Measurements from ENCODE around the gene SHC3.

SHC3 gene

GRCh38 chr9:89191004-89191403 is 12.4 kb upstream of the SHC3 start:
- Histone ChIP-seq H2BK5ac (ENCODE audit: low read depth, low read length, poor library complexity) (no peak overlapping the region), H4K8ac (ENCODE audit: low read depth, low read length) (no peak overlapping the region), H3K9me3 (ENCODE audit: insufficient read depth, low read depth, low read length) (no peaks in the 10 kb centered on the region), H2AK5ac (ENCODE audit: low read length) (no peak overlapping the region), H3K4me2 (ENCODE audit: low read length) (no peak overlapping the region), H4K91ac (ENCODE audit: low read depth, low read length) (no peak overlapping the region), H2BK12ac (ENCODE audit: low read length) (no peak overlapping the region), H3K23ac (ENCODE audit: low read length) (no peak overlapping the region), H3K27ac (ENCODE audit: low read depth, low read length) (no peak overlapping the region), H3K4me1 (ENCODE audit: control insufficient read depth in 1 of 2, insufficient read depth in 2 of 2, low read length in 2 of 2) (no peaks in the 10 kb centered on the region), H4K12ac (ENCODE audit: low read depth, low read length) (no peak overlapping the region), H3K79me2 (ENCODE audit: control insufficient read depth, insufficient read depth, low read length, poor library complexity) (no peaks in the 10 kb centered on the region), H2AFZ (ENCODE audit: insufficient read depth, low read length, poor library complexity) (no peak overlapping the region), H3K9ac (ENCODE audit: low read length) (no peak overlapping the region), H3K4me3 (ENCODE audit: low read depth, low read length) (no peak overlapping the region), H3K36me3 (ENCODE audit: control insufficient read depth in 1 of 2, insufficient read depth in 2 of 2, low read length in 2 of 2) (no peaks in the 10 kb centered on the region), H3K27me3 (ENCODE audit: insufficient read depth, low read length) (no peaks in the 10 kb centered on the region), H3K79me1 (ENCODE audit: low read length) (no peaks in the 10 kb centered on the region), H3K18ac (ENCODE audit: low read length) (no peak overlapping the region), H2BK120ac (ENCODE audit: insufficient read depth, low read length, poor library complexity) (no peak overlapping the region), H3K14ac (ENCODE audit: low read length) (no peak overlapping the region), H3K4ac (ENCODE audit: low read depth, low read length) (no peak overlapping the region)
- no peak for DNase-seq

GRCh38 chr9:89189215-89189614 is 10.6 kb upstream of the SHC3 start:
- H3K27ac ChIP-seq (ENCODE audit: low read depth, low read length): no peak overlapping the region
- no peak overlapping the region for H2BK12ac ChIP-seq (ENCODE audit: low read length)
- H4K8ac ChIP-seq (ENCODE audit: low read depth, low read length): no peak overlapping the region
- H4K12ac ChIP-seq (ENCODE audit: low read depth, low read length): no peak overlapping the region
- no peak overlapping the region for H3K4ac ChIP-seq (ENCODE audit: low read depth, low read length)
- H3K36me3 ChIP-seq (ENCODE audit: control insufficient read depth in 1 of 2, insufficient read depth in 2 of 2, low read length in 2 of 2): no peaks in the 10 kb centered on the region
- H3K9ac ChIP-seq (ENCODE audit: low read length): no peak overlapping the region
- no peaks in the 10 kb centered on the region for H3K27me3 ChIP-seq (ENCODE audit: insufficient read depth, low read length)
- no peak overlapping the region for H2AK5ac ChIP-seq (ENCODE audit: low read length)
- peaks cover 4% of the 10 kb centered on the region for H3K9me3 ChIP-seq (ENCODE audit: insufficient read depth, low read depth, low read length)
- H3K23ac ChIP-seq (ENCODE audit: low read length): no peak overlapping the region
- no peak overlapping the region for H3K18ac ChIP-seq (ENCODE audit: low read length)
- H2BK120ac ChIP-seq (ENCODE audit: insufficient read depth, low read length, poor library complexity): no peak overlapping the region
- no peaks in the 10 kb centered on the region for H3K4me1 ChIP-seq (ENCODE audit: control insufficient read depth in 1 of 2, insufficient read depth in 2 of 2, low read length in 2 of 2)
- no peak overlapping the region for H2BK5ac ChIP-seq (ENCODE audit: low read depth, low read length, poor library complexity)
- no peak overlapping the region for H3K4me2 ChIP-seq (ENCODE audit: low read length)
- H3K14ac ChIP-seq (ENCODE audit: low read length): no peak overlapping the region
- H4K91ac ChIP-seq (ENCODE audit: low read depth, low read length): no peak overlapping the region
- H3K4me3 ChIP-seq (ENCODE audit: low read depth, low read length): no peak overlapping the region
- no CpG with 5 or more reads among the region's 2 CpGs for WGBS (ENCODE audit: extremely low coverage, insufficient coverage, insufficient read length)
- H3K79me2 ChIP-seq (ENCODE audit: control insufficient read depth, insufficient read depth, low read length, poor library complexity): no peaks in the 10 kb centered on the region
- DNase-seq: no peak
- no peak overlapping the region for H2AFZ ChIP-seq (ENCODE audit: insufficient read depth, low read length, poor library complexity)
- no peaks in the 10 kb centered on the region for H3K79me1 ChIP-seq (ENCODE audit: low read length)

GRCh38 chr9:89187950-89188349 is 9.3 kb upstream of the SHC3 start:
- Histone ChIP-seq H2BK120ac (ENCODE audit: insufficient read depth, low read length, poor library complexity) (no peak overlapping the region), H3K4ac (ENCODE audit: low read depth, low read length) (no peak overlapping the region), H4K91ac (ENCODE audit: low read depth, low read length) (no peak overlapping the region), H3K36me3 (ENCODE audit: control insufficient read depth in 1 of 2, insufficient read depth in 2 of 2, low read length in 2 of 2) (no peaks in the 10 kb centered on the region), H3K79me1 (ENCODE audit: low read length) (no peaks in the 10 kb centered on the region), H3K4me2 (ENCODE audit: low read length) (no peak overlapping the region), H3K23ac (ENCODE audit: low read length) (no peak overlapping the region), H3K4me1 (ENCODE audit: control insufficient read depth in 1 of 2, insufficient read depth in 2 of 2, low read length in 2 of 2) (no peaks in the 10 kb centered on the region), H3K18ac (ENCODE audit: low read length) (no peak overlapping the region), H3K9me3 (ENCODE audit: insufficient read depth, low read depth, low read length) (peaks cover 4% of the 10 kb centered on the region), H2BK12ac (ENCODE audit: low read length) (no peak overlapping the region), H3K4me3 (ENCODE audit: low read depth, low read length) (no peak overlapping the region), H3K9ac (ENCODE audit: low read length) (no peak overlapping the region), H2AK5ac (ENCODE audit: low read length) (no peak overlapping the region), H3K79me2 (ENCODE audit: control insufficient read depth, insufficient read depth, low read length, poor library complexity) (no peaks in the 10 kb centered on the region), H3K27ac (ENCODE audit: low read depth, low read length) (no peak overlapping the region), H4K8ac (ENCODE audit: low read depth, low read length) (no peak overlapping the region), H4K12ac (ENCODE audit: low read depth, low read length) (no peak overlapping the region), H2BK5ac (ENCODE audit: low read depth, low read length, poor library complexity) (no peak overlapping the region), H3K27me3 (ENCODE audit: insufficient read depth, low read length) (no peaks in the 10 kb centered on the region), H2AFZ (ENCODE audit: insufficient read depth, low read length, poor library complexity) (no peak overlapping the region), H3K14ac (ENCODE audit: low read length) (no peak overlapping the region)
- no peak for DNase-seq
- WGBS (ENCODE audit: extremely low coverage, insufficient coverage, insufficient read length): no CpG with 5 or more reads among the region's 1 CpG

- H3K9ac ChIP-seq (ENCODE audit: low read length): no peak overlapping the region
- no peak overlapping the region for H3K18ac ChIP-seq (ENCODE audit: low read length)
- H3K4me1 ChIP-seq (ENCODE audit: control insufficient read depth in 1 of 2, insufficient read depth in 2 of 2, low read length in 2 of 2): no peaks in the 10 kb centered on the region
- H4K8ac ChIP-seq (ENCODE audit: low read depth, low read length): no peak overlapping the region
- no peaks in the 10 kb centered on the region for H3K36me3 ChIP-seq (ENCODE audit: control insufficient read depth in 1 of 2, insufficient read depth in 2 of 2, low read length in 2 of 2)
- H4K12ac ChIP-seq (ENCODE audit: low read depth, low read length): no peak overlapping the region
- H3K4me2 ChIP-seq (ENCODE audit: low read length): no peak overlapping the region
- H2BK5ac ChIP-seq (ENCODE audit: low read depth, low read length, poor library complexity): no peak overlapping the region
- no peak for DNase-seq
- no peaks in the 10 kb centered on the region for H3K79me2 ChIP-seq (ENCODE audit: control insufficient read depth, insufficient read depth, low read length, poor library complexity)
- H3K23ac ChIP-seq (ENCODE audit: low read length): no peak overlapping the region
- no peak overlapping the region for H3K4me3 ChIP-seq (ENCODE audit: low read depth, low read length)
- no peaks in the 10 kb centered on the region for H3K79me1 ChIP-seq (ENCODE audit: low read length)
- H3K14ac ChIP-seq (ENCODE audit: low read length): no peak overlapping the region
- H3K27ac ChIP-seq (ENCODE audit: low read depth, low read length): no peak overlapping the region
- no peak overlapping the region for H4K91ac ChIP-seq (ENCODE audit: low read depth, low read length)
- H2BK120ac ChIP-seq (ENCODE audit: insufficient read depth, low read length, poor library complexity): no peak overlapping the region
- no peak overlapping the region for H2AK5ac ChIP-seq (ENCODE audit: low read length)
- H3K4ac ChIP-seq (ENCODE audit: low read depth, low read length): no peak overlapping the region
- no peak overlapping the region for H2AFZ ChIP-seq (ENCODE audit: insufficient read depth, low read length, poor library complexity)
- no peak overlapping the region for H2BK12ac ChIP-seq (ENCODE audit: low read length)
- WGBS (ENCODE audit: extremely low coverage, insufficient coverage, insufficient read length): no CpG with 5 or more reads among the region's 2 CpGs
- no peaks in the 10 kb centered on the region for H3K27me3 ChIP-seq (ENCODE audit: insufficient read depth, low read length)
- peaks cover 4% of the 10 kb centered on the region for H3K9me3 ChIP-seq (ENCODE audit: insufficient read depth, low read depth, low read length)
Observed at GRCh38 chr9:89187541-89187940, 8.9 kb upstream of the SHC3 start.

Measured in trophoblast cell (in vitro differentiated cells and primary cell).